GM18508 (cell line): ENCODE results near the gene IFT25.
A peak's percentile ranks its signal among the peaks of the same experiment; 100 is the strongest.
"Not testable (repeated sequence)": the region's sequence is repeated elsewhere in the genome, so short reads cannot be mapped to it uniquely, and the experiment has no call there.

Experiments
- ATAC-seq: cut with Tn5 transposase; IDR thresholded peaks from one replicate; pipeline ENCODE4 v1.9.1; 2021; ENCODE audit warnings: moderate number of reproducible peaks; ENCODE audit not compliant: insufficient read depth, unreplicated experiment

The IFT25 gene

DNA sequence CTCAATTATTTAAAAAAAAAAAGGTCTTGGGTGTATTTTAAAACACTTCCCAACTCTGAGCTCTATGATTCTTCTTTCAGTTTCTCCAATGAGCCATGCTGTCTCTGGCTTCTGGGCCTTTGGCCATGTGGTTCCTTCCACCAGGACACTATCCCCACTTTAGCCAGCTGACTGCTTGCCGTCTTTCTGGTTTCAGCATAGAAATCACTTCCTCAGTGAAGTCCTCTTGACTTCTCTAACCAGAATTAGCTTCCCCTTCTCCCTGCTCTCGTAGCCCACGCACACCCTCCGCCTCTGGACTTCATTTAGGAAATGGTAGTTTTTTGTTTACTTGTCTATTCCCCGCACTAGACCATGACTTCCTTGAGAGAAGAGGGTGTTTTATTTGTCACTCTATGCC lies 52.6 kb downstream of the IFT25 start:
- no peak for ATAC-seq

DNA sequence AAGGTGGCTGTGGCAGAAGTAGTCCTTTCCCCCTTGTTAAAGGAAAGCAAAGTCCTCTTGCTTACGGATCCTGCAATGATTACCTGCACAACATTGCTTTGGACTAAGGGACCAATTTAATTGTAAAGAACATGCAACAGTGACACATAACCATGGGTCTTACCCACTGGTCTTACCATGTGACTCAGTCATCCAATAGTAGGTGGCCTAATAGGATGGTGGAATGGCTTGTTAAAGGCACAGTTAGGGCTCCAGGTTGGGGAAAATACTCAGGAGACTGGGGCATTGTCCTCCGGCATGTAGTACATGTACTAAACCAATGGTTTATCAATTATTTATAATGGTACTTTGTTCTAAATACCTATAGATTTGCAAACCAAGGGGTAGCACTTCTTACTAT lies 53.8 kb downstream of the IFT25 start:
- ATAC-seq: no peak

DNA sequence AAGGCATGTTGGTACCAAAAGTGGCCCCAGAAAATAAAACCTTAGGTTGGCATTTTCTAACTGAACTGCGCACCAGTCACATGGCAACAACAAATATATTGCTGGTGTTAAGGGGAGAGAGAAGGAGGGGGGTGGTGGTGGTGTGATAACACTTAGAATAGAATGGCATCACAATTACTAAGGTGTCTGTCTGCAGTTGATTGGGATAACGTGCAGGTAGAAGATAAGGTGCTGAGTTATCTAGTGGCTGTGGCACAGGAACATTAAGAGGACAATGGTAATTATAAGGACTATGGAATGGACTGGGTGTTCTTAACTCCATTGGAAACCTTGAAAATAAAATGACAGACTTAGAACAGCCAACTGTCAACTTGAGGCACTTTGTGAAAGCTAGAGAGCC lies 54.5 kb downstream of the IFT25 start:
- ATAC-seq: no peak

DNA sequence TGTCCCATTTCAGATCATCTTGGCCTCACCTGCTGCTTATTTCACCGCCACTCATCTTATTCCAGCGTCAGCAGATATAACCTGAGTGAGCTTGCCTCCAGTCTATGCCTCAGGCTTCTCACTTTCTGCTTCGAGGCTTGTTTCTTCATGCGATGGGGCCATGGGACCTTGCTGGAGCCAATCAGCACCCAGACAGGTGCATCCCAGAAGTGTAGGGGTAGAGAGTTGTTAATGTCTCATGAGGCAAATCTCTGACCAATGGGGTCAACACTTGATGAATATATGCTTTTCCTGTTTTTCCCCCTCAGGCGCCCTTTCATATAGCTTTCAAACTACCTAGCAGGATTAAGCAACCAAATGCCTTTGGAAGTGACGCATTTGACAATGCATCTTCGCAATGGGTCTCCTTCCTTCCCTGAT lies 55.0 kb downstream of the IFT25 start:
- no peak for ATAC-seq

DNA sequence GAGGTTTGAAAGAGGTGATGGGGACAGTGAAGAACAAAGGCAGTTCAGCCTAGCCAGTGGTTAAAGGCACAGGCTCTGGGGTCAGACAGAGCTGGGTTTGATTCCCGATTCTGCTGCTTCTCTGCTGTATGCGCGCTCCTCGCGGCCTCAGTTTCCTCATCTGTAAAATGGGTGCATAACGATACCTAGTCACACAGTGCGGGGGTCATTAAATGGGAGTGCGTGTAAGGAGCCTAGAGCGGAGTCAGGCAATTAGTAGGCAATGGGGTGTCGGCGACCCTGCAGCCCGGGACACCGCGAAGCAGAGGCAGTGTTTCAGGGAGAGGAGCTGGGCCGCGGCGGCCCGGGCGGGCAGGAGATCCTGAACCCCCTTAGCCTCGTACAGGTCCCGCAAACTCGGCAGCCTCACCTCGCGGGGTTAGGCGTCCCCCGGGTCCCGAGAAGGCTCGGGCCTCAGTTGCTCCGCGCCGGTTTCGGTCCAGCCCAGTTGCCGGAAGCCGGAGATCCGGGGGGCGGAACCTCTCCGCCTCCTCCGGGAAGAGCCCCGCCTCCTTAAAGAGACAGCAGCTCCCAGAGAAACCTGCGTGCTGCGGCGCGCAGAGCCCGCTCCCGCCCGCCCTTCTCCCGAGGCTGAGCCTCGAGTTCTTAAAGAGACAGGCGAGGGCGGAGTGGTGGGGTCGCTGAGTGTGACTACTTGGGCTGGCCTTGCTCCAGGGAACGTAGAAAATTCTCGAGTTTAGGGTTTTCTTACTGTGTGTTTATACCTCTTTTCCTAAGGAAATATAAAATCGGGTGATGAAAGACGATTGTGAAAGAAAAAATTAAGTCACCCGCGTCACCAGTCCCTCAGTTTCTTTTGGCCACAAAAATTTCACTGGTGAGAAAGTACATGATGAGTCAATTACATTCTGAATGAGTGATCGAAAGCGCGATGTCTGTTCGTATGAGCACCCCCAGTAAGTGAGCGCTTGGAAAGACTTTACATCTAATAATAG lies 55.9 kb downstream of the IFT25 start, which contains the start of gene YIPF1:
YIPF1 (minus strand) TSS at position 494 of the 995 bp plus-strand sequence. CDS start 860 bp downstream, outside the sequence.
- peak; percentile 55 for ATAC-seq

DNA sequence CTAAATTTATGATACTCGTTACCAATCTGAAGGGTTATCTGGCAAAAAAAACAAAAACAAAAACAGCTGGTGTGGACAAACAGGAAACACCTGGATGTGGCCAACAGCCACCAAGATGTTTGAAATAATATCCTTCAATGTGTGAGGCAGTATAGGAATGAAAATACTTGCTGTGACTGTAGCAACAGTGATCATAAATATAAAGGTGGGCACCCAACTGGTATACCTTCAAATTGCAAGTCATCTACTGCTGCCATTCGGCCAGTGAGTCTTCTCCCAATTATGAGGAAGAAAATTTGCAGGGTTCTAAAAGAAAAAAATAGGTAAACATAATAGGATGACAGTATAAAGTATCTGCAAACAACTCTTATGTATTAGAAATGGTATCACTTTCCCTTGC lies 56.8 kb downstream of the IFT25 start:
- no peak for ATAC-seq

DNA sequence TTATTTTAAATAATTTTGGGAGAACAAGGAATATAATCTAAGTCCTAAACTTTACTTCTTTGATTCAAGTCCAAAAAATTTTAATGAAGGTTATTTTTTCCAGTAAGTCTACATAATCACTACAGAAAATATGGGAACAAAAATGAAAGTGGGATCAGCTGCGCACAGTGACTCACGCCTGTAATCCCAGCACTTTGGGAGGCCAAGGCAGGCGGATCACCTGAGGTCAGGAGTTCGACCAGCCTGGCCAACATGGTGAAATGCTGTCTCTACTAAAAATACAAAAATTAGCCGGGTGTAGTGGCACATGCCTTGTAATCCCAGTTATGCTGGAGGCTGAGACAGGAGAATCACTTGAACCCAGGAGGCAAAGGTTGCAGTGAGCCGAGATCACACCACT lies 61.9 kb downstream of the IFT25 start:
- ATAC-seq: not testable (repeated sequence)

DNA sequence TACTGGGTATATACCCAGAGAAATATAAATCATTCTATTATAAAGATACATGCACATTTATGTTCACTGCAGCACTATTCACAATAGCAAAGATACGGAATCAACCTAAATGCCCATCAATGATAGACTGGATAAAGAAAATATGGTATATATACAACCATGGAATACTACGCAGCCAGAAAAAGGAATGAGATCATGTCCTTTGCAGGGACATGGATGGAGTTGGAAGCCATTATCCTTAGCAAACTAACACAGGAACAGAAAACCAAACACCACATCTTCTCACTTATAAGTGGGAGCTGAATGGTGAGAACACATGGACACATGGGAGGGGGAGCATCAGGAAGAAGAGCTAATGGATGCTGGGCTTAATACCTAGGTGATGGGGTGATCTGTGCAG lies 63.6 kb downstream of the IFT25 start:
- ATAC-seq: not testable (repeated sequence)

DNA sequence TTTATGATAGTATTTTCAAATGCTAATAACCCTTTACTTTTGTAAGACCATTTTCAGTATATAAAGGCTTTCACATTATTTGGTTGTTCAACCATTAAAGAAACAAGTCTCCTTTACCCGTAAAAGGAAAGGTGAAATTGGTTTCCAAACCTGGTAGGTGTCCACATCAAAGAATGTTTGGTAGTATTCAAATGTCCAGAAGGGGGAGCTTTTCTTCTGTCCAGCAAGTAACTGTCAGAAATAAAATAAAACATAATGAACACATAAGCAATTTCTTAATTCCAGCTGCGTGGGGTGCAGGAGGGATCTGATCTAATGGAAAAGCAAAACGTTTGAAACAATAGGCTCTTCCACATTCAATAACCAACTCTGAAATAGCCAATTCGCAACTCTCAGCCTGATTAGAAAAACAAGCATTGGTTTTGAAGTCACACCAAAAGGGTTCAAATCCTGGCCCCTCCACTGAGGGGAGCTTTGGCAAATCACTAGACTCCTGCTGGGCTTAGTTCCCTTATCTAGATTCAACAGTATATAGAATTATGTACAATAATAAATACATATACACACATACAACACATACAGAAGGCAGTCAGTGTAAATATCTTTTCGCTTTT lies 66.9 kb downstream of the IFT25 start:
- no peak for ATAC-seq

DNA sequence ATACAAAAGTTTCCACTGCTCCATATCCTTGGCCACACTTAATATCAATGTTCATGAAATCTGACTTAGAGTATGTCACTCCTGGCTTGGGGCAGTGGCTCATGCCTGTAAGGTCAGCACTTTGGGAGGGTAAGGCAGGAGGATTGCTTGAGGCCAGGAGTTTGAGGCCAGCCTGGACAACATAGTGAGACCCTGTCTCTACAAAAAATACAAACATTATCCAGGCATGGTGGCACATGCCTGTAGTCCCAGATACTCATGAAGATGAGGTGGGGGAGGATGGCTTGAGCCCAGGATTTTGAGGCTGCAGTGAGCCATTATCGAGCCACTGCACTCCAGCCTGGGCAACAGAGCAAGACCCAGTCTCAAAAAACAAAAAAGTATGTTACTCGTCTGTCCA lies 70.3 kb downstream of the IFT25 start:
- ATAC-seq: not testable (repeated sequence)

DNA sequence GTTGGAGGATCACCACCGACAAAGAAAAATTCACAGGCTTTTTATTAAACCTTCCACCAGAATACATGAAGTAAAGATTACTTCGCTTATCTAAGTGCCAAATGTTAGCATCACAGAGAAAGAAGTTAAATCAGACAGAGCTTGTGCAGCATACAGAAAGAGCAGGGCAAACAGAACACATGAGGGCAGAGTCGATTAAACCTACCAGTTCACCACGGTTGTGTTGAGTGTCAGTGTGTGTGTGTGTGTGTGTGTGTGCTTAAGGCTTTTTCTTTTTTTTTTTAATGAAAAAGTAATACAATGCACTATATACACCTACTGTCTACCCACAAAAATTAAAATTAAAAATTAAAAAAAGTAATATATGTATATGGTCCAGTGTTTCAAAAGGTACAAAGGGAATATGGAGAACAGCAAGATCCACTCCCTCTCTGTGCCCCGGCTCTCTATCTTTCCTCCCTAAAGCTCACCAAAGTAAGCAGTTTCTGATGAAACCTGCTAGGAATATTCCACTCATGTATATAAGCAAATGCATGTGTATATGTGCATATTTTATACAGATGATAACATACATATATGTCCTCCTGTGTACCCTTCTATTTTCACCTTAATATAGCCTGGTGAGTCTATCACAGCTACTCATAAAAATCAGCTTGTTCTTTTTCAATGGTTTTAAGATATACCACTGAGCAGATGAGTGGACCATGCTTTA lies 73.6 kb downstream of the IFT25 start:
- ATAC-seq: no peak
